HG02610 (cell line): ENCODE measurements around the gene MLKL.
"Not testable (repeated sequence)": the region's sequence is repeated elsewhere in the genome, so short reads cannot be mapped to it uniquely, and the experiment has no call there.

Experiments used
- ATAC-seq: cut with Tn5 transposase; IDR thresholded peaks from one replicate; pipeline ENCODE4 v1.9.1; 2021; ENCODE audit warnings: mild to moderate bottlenecking, moderate library complexity; ENCODE audit not compliant: unreplicated experiment

MLKL gene

DNA sequence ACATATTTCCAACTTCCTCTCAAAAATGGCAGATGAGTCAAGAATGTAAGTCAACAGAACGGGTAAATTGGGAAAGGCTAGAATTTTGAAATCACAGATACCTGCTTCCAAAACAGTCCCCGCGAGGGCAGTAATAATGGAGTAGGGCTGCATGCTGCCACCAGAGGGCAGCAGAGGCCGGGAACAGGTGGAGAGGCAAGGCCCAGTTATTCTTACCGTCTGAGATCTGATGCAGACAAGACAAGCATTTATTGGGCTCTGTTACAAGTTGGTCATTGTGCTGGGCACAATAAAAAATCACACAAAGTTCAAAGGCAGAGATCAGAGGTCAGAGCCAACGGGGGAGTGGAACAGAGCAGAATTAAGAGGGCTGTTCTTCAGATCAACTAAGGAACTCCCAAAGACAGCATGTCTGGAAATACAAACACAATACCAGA, 8.8 kb upstream of the MLKL start:
- peak; percentile 82 for ATAC-seq

DNA sequence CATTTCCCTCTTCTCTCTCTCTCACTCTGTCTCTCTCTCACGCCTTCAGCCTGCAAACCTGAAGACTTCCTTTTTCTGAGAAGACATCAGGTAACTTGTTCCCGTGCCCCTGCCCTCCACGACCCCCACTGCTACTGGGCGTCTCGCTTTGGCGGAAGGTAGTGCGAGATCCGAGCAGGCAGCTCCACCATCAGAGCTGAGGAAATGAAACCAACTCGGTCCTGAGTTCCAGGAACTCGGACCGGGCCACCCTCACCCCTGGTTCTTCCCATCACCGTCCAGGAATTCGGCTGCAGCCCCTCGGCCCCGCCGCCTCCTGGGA, 585 bp downstream of the MLKL start:
- peak; percentile 14 for ATAC-seq

- no peak for ATAC-seq
Observed at GRCh38 chr16:74699666-74700065, 996 bp downstream of the MLKL start.

DNA sequence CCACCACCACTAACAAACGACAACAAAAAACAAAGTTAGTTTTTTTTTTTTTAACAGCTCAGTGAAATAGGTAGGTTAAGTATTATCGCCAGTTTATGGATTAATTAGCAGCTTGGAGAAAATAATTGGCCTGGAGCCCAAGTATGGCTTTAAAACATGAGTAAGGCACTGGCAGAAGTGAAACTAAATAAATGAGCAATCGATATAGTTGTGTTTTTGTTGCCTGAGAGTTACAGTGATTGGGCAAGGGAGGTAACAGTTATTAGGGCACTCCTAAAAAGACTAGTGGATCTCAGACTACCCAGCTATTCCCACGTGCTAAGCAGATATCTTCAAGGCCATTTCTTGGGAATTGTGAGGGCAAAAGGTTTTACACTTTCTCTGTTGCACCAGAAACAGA, 2.4 kb downstream of the MLKL start:
- peak; percentile 29 for ATAC-seq

DNA sequence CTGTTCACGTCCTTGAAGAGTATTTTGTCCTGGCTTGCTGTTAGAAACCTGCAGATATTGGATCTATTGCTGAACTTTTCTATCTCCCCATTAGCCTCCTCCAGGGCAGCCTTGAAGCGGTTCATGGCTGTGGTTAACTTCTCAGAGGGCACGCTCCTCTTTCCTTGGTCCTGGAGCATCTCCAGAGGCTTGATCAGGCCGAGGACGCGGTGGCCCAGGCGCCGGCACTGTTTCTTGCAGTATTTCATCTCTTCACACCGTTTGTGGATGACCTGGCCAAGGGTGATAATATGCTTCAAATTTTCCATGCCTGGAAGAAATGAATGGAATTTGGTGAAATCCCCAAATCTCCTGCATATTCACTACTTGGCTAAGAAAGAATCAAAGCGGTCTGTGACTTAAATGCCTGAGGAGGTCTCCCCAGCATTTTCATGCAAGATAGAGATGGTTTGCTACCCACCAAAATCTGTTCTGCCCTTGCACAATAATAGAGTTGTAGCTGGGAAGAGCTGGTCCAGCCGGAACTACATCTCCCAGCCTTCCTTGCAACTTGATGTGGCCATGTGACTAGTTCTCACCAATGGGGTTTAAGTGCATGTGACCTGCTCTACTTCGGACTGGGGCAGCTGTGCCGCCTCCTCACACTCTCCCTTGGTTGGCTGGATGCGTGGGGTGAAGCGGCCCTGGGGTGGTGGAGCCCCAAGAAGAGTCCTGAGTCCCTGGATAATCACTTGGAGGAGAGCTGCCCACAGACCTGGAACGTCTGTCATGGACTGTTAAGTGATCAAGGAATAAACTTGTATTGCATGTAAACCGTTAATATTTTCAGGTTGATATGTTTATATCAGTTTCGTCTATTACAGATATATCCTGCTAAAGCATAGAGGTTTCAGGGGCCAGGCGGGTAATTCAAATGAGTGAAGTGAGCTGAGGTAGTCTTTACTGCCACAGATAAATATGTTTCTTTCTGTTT, 4.9 kb downstream of the MLKL start:
- ATAC-seq = peak; percentile 64

- ATAC-seq = no peak
Observed at GRCh38 chr16:74691093-74691855, 9.4 kb downstream of the MLKL start.

DNA sequence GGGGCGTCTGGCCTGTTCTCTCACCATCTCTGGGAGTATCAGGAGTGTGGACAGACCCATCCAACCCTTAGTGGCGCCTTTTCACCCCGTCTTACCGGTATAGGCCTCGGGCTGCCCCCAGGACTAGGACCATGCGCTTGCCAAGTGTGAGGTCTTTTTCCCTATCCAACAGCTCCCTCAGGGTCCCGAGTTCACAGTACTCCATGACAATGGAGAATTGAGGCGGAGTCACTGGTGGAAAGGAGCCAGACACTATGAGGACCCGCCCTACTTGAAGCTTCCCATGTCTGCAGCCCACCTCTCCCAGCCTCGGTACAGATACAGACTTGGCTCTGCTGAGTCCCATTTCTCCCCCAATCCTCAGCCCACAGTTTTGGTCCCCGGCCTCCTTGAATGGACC, 18.1 kb downstream of the MLKL start:
- ATAC-seq = no peak

GRCh38 chr16:74680681-74681080, 20.0 kb downstream of the MLKL start:
- no peak for ATAC-seq

DNA sequence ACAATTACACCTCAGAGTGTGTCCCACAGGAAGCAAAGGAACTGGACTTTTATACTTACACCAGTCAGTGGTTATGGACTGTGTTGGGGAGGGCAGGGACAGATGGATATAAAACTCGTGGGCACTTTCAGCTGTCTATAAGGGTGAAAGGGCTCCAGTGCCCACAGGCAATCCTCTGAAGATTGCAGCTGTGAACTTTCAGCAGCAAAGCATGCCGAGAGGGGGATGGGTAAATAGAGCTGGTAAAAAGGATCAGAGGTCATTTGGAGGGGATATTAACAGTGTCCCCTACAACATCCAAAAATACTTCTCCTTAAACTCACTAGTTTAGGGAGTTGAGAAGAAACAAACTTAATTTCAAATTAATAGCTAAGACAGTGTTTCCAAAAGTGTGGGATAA, 20.7 kb downstream of the MLKL start:
- ATAC-seq = no peak

DNA sequence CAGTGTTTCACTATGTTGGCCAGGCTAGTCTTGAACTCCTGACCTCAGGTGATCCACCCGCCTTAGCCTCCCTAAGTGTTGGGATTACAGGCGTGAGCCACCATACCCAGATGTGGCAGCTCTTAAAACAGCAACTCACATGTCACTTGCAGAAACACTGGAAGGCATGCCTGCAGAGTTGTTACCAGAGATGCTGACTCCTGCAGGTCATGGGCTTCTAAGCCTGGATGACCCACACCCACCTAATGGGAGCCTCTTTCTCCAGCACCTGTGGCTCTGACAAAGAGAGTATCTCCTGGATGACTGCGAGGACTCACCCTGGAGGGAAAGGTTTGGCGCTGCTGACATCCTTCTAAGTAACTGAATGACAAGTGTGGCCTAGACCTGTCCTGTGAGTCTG, 22.8 kb downstream of the MLKL start:
- ATAC-seq = no peak

DNA sequence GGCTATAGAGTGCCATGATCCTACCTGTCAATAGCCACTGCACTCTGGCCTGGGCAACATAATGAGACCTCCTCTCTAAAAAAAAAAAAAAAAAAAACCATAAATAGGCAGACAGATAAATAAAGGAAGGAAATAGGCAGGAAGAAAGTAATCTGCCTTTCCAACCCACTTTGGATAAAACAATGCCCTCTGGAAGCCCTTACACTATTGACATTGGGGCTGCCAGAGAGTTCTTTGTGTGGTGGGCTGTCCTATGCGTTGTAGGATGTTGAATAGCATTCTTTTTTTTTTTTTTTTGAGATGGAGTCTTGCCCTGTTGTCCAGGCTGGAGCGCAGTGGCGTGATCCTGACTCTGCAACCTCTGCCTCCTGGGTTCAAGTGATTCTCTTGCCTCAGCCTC, 26.8 kb downstream of the MLKL start:
- no peak for ATAC-seq

DNA sequence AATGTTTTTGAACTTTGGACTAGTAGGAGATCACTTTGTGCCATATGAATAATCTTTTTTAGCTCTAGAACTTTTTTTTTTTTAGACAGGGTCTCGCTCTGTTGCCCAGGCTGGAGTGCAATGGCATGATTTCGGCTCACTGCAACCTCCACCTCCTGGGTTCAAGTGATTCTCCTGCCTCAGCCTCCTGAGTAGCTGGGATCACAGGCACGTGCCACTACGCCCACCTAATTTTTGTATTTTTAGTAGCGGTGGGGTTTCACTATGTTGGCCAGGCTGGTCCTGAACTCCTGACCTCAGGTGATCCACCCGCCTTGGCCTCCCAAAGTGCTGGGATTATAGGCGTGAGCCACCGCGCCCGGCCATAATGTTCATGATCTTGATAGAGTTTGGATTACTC, 31.8 kb downstream of the MLKL start:
- not testable (repeated sequence) for ATAC-seq

DNA sequence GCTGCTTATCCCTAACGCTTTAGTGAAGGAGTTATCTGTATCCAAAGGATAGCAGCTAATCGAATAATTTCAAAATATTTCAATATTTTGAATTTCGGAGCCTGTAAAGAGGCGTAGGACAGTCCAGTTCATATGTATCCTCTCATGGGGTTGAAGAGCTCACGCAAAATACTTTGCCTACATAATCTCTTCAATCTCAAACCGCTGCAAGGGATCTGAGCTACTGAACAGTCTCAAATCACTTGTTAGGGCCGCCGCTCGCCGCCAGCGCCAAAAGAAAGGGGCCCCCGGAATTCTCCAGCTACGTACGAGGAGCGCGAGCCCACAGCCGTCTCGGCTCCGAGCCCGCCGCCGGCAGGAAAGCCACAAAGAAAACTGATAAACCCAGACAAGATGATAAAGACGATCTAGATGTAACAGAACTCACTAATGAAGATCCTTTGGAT, 33.4 kb downstream of the MLKL start:
- ATAC-seq = no peak

GRCh38 chr16:74666425-74667254, 34.0 kb downstream of the MLKL start, which contains the start of gene RFWD3:
RFWD3 (minus strand) TSS chr16:74666877; CDS start chr16:74661449, 5,428 bp downstream.
- ATAC-seq = peak; percentile 100

DNA sequence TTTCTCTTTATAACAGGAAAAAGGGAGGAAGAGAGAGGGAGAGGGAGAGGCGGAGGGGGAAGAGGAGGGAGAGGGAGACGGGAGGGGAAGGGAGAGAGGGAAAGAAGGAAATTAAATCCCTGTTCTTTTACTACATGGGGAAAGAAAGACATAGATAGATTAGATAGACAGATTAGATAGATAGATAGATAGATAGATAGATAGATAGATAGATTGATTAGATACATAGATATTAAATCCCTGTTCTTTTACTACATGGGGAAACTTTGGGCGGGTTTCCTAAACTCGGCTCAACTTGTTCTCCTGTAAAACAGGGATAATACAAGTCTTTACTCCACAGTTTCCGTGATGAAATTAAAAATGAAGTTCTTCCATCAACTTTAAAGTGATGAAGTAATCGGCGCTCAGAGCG, 34.6 kb downstream of the MLKL start:
- ATAC-seq = no peak

- ATAC-seq = no peak
Observed at GRCh38 chr16:74661064-74661463, 39.6 kb downstream of the MLKL start.

DNA sequence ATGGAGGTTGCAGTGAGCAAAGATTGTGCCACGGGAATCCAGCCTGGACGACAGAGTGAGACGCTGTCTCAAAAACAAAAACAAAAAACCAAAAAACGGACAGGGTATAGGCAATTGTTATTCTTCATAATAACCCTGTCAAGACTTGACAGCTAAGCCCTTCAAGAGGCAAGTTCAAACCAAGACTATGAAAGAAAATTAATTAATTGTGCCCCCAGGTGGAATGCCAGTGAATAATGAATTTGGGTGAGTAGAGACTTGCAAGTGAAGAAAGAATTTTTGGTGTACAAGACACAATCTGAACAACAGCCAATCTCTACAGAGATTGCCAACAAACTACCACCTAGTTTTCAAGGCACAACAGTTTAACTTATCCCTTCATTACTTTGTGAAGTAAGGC, 40.3 kb downstream of the MLKL start:
- ATAC-seq = no peak

GRCh38 chr16:74659041-74659440, 41.6 kb downstream of the MLKL start:
- ATAC-seq = no peak

- no peak for ATAC-seq
Observed at GRCh38 chr16:74657870-74658642, 42.6 kb downstream of the MLKL start.

DNA sequence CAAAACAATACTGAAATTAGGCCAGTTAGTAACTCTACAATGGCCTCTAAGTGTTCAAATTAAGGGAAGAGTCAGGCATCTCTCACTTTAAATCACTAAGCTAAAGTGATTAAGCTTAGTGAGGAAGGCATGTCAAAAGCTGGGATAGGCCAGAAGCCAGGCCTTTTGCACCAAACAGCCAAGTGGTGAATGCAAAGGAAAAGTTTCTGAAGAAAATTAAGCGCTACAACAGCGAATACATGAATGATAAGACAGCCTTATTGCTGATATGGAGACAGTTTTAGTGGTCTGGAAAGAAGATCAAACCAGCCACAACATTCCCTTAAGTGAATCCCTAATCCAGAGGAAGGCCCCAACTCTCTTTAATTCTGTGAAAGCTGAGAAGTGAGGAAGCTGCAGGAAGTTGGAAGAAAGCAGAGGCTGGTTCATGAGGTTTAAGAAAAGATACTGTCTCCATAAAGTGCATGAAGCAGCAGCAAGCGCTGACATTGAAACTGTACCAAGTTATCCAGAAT, 46.1 kb downstream of the MLKL start:
- no peak for ATAC-seq
